ENCODE measurements around the gene KCND2.

- no peak for TF ChIP-seq CTCF (conservative IDR thresholded peaks at IDR 0.05)
- no peak for TF ChIP-seq ZFX (IDR thresholded peaks at IDR 0.05)
These were observed 71.3 kb downstream of the KCND2 start for GRCh38 chr7:120344276-120344675.

Data from C4-2B (cell line).